PC-9 (cell line): ENCODE measurements around the gene RUSC1. TPM values are rescaled to one million over a fixed set of nuclear protein-coding genes. Genes with fewer than 3 reads are reported as not detected.

ENCODE experiments used
- Bru-seq: library from RNA; stranded (reverse); fragments of 400-500 nt; gene quantifications from one replicate; lab custom pipeline; 2021; lab: Mats Ljungman, UMichigan
- BruChase-seq, 2 experiments: library from RNA; stranded (reverse); fragments of 400-500 nt; gene quantifications; one replicate each; lab custom pipeline; 2021; lab: Mats Ljungman, UMichigan
- BruUV-seq: library from RNA; stranded (reverse); fragments of 400-500 nt; replicated peaks from 2 replicates; lab custom pipeline; 2021; lab: Mats Ljungman, UMichigan
- CTCF ChIA-PET: fragments of 300-600 bp; sonication (Branson Sonifier 250); formaldehyde crosslinking; loops from one replicate; lab custom pipeline; 2022; ENCODE audit warnings: antibody characterized with exemption; lab: Charles Lee
- POLR2A ChIA-PET: fragments of 300-600 bp; sonication (Branson Sonifier 250); formaldehyde crosslinking; loops from one replicate; lab custom pipeline; 2022; ENCODE audit warnings: antibody characterized with exemption; ENCODE audit not compliant: unreplicated experiment; lab: Charles Lee
- DNase-seq, 2 experiments: peaks; one replicate each; pipeline versions ENCODE4 v3.0.0 to v3.0.0-alpha.2; 2015 to 2022; ENCODE audit warnings: mixed read lengths in 1 of 2
- H2AFZ ChIP-seq: fragments of 200-600 bp; sonication (generic); 2 replicates; pipeline ENCODE4 v1.8.1; 2017; ENCODE audit warnings: antibody characterized with exemption
- H3F3A ChIP-seq: fragments of 200-600 bp; sonication (generic); 2 replicates; pipeline ENCODE4 v1.8.1; 2017; ENCODE audit warnings: antibody characterized with exemption, mild to moderate bottlenecking, low read depth; ENCODE audit not compliant: insufficient read depth
- H3K27ac ChIP-seq: fragments of 200-600 bp; sonication (generic); 2 replicates; pipeline ENCODE4 v1.6.1; 2016; ENCODE audit warnings: mixed run types
- H3K27me3 ChIP-seq: fragments of 200-600 bp; sonication (generic); 2 replicates; pipeline ENCODE4 v1.6.1; 2016; ENCODE audit warnings: low read depth, mixed run types; ENCODE audit not compliant: insufficient read depth
- H3K36me3 ChIP-seq: fragments of 200-600 bp; sonication (generic); 2 replicates; pipeline ENCODE4 v1.6.1; 2016; ENCODE audit warnings: low read depth, mixed run types
- H3K4me1 ChIP-seq: fragments of 200-600 bp; sonication (generic); replicated peaks from 2 replicates; pipeline ENCODE4 v1.6.1; 2016; ENCODE audit warnings: mixed run types; ENCODE audit not compliant: insufficient read depth
- H3K4me2 ChIP-seq: fragments of 200-600 bp; sonication (generic); 2 replicates; pipeline ENCODE4 v1.6.1; 2017; ENCODE audit warnings: mixed run types
- H3K4me3 ChIP-seq: fragments of 200-600 bp; sonication (generic); 2 replicates; pipeline ENCODE4 v1.6.1; 2016; ENCODE audit warnings: mixed run types
- H3K79me2 ChIP-seq: fragments of 200-600 bp; sonication (generic); 2 replicates; pipeline ENCODE4 v1.6.1; 2017; ENCODE audit warnings: low read depth, mixed run types
- H3K9me2 ChIP-seq: fragments of 200-600 bp; sonication (generic); 2 replicates; pipeline ENCODE4 v1.8.1; 2017; ENCODE audit warnings: mild to moderate bottlenecking; ENCODE audit not compliant: insufficient read depth
- H3K9me3 ChIP-seq: fragments of 200-600 bp; sonication (generic); 2 replicates; pipeline ENCODE4 v1.8.1; 2016; ENCODE audit warnings: low read depth; ENCODE audit not compliant: insufficient read depth
- H4K20me1 ChIP-seq: fragments of 200-600 bp; sonication (generic); 2 replicates; pipeline ENCODE4 v1.8.1; 2017; ENCODE audit not compliant: insufficient read depth
- CTCF ChIP-seq: fragments of 200-600 bp; sonication (generic); conservative IDR thresholded peaks from 2 replicates; pipeline ENCODE4 v1.6.1; 2017; ENCODE audit warnings: mixed run types, antibody characterized with exemption, mild to moderate bottlenecking, moderate library complexity
- EZH2 ChIP-seq: fragments of 200-600 bp; sonication (generic); IDR thresholded peaks from 2 replicates; pipeline ENCODE4 v1.8.0; 2017; ENCODE audit warnings: antibody characterized with exemption, low read depth
- intact Hi-C: fragments of 100-400 bp; cut with micrococcal nuclease; formaldehyde crosslinking; loops from one replicate; pipeline ENCODE4 v1.10.0; 2022; ENCODE audit not compliant: unreplicated experiment
- long read RNA-seq: library from polyadenylated mRNA; stranded (forward); transcript quantifications from one replicate; pipeline ENCODE4 v2.0.0, GENCODE V29; 2022
- total RNA-seq: library from RNA; stranded (reverse); gene quantifications from 2 replicates; pipeline ENCODE4 v1.2.3, GENCODE V29; 2021

Gene RUSC1
- total RNA-seq (43.4 and 45.3 TPM in 2 replicates), Bru-seq, nascent RNA (percentile 62 among the genes with signal in this experiment), BruChase-seq, experiment 1, labeled RNA remaining after a 2-hour chase (percentile 61 among the genes with signal in this experiment), BruChase-seq, experiment 2, labeled RNA remaining after a 6-hour chase (percentile 86 among the genes with signal in this experiment)
- long read RNA-seq, transcript RUSC1-214 (8 exons, 1,700 nt) = major isoform, 13 of 67 reads
- long read RNA-seq, transcript RUSC1-201 (8 exons, 2,163 nt) = minor isoform, 5 of 67 reads
- long read RNA-seq, transcript RUSC1-202 (9 exons, 2,503 nt) = minor isoform, 11 of 67 reads
- long read RNA-seq, transcript RUSC1-203 (9 exons, 1,968 nt) = minor isoform, 11 of 67 reads
- long read RNA-seq, partial matches to known transcripts = 6 of 67 reads
- long read RNA-seq, other reads (novel, unspliced or antisense) = 19 of 67 reads

- Histone ChIP-seq H3K4me2 (0 out of 2 replicates have a peak within 1 kb of the TSS, but pooled peaks have one; percentile 98), H3K9me3 (no peaks in the 10 kb centered on the region; the same call in 1 of the 2 replicates), H3K27me3 (no peaks in the 10 kb centered on the region), H3K79me2 (0 out of 2 replicates have a peak, but pooled peaks cover 4% of the 10 kb centered on the region), H3F3A (peaks cover 58% of the 10 kb centered on the region), H2AFZ (no peak within 1 kb of the TSS), H4K20me1 (no peaks in the 10 kb centered on the region; the same call in none of the 2 replicates), H3K36me3 (0 out of 2 replicates have a peak, but pooled peaks cover 4% of the 10 kb centered on the region), H3K4me1 (peaks cover 9% of the 10 kb centered on the region; the same call in 1 of the 2 replicates), H3K9me2 (no peaks in the 10 kb centered on the region), H3K27ac (no peak within 1 kb of the TSS), H3K4me3 (no peak within 1 kb of the TSS)
- ChIA-PET CTCF (no interaction called here), POLR2A (no interaction called here)
- intact Hi-C loops = loop anchor here (5.0 kb wide), 3 partner anchors 59 to 349 kb away; partner anchors contain the start of genes CKS1B, SCAMP3 and SHC1
- no TSS peak for BruUV-seq
- no peak for DNase-seq
- TF ChIP-seq EZH2 (no peak), CTCF (no peak)
Measured at GRCh38 chr1:155320661-155321617, at the start of gene RUSC1. RUSC1 (plus strand) TSS chr1:155320894; CDS start chr1:155321774, 880 bp downstream.

- no peaks in the 10 kb centered on the region for H3K9me3 ChIP-seq
- peaks cover 24% of the 10 kb centered on the region for H3K36me3 ChIP-seq
- TSS peak; percentile 72 for BruUV-seq
- no peaks in the 10 kb centered on the region for H3K27me3 ChIP-seq
- peaks cover 14% of the 10 kb centered on the region for H3K4me1 ChIP-seq
- no peak for DNase-seq
- peak overlapping the region; percentile 62 for H3K27ac ChIP-seq
- H3K4me3 ChIP-seq = peak overlapping the region; percentile 76
- H3K4me2 ChIP-seq = peak overlapping the region; percentile 90
- no peaks in the 10 kb centered on the region for H3K9me2 ChIP-seq
- H3K79me2 ChIP-seq = peaks cover 28% of the 10 kb centered on the region
- intact Hi-C loops = loop anchor here (2.0 kb wide), 1 partner anchor 36 kb away; the partner anchor contains the start of gene FDPS
- peaks cover 13% of the 10 kb centered on the region for H4K20me1 ChIP-seq
- ChIA-PET CTCF (interaction anchor here (0.6 to 1.0 kb wide), 2 partner anchors 22 to 183 kb away, joined by 5 read pairs; no protein-coding TSS in a partner anchor), POLR2A (interaction anchor here (0.5 to 0.8 kb wide), 4 partner anchors 11 to 343 kb away, joined by 3 read pairs; partner anchors contain the start of gene SCAMP3)
- H2AFZ ChIP-seq = peak overlapping the region; percentile 97
- TF ChIP-seq CTCF = no peak
- no peak for TF ChIP-seq EZH2
- H3F3A ChIP-seq = peaks cover 53% of the 10 kb centered on the region
Measured at GRCh38 chr1:155272466-155273342, 48.0 kb upstream of the RUSC1 start.
